Stimulated activated CD8-positive, alpha-beta memory T cell treated with anti-CD3 and anti-CD28 coated beads, Interleukin-15, amount 100 ng/mL, for 1 hour (primary cell): Measurements from ENCODE around the gene USP15.

Experiments
- DNase-seq: peaks from one replicate; pipeline ENCODE4 v3.0.0-alpha.2; 2020; ENCODE audit warnings: low read depth

USP15 gene

GRCh38 chr12:62371661-62372060, 111.5 kb downstream of the USP15 start:
- DNase-seq = no peak

DNA sequence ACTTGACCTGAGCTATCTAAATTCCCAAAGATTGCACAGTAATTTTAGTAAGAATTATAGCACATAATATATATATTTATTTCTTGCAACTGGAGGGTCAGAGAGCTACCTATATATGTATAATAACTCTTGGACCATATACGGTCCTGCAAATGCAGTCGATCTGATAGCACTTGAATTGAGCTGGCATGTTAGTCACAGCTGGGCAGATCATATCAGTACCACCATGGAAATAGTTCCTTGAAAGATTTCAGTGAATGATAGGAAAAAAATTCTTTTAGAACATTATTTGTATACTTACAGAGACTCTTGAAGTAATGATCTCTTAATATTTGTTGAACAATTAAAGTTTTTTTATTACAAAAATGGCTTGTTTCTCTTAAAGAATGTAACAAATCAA, 111.9 kb downstream of the USP15 start:
- DNase-seq = no peak

DNA sequence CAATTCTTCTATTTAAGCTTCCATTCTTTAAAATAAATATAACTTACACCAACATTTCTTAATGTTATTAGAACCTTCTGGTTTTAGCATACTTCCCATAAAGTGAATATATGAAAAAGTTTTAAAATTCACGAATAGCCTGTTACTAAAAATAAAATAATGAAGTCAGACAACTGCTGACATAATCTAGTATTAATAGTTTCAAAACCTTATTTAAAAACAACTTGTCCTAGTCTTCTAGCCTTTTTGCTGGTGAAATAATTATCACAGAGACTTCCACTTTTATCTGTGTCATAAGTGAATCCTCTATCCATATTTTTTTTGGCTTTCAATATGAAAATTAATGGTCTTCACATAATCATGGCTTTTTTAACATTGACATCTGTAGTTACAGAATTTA, 112.6 kb downstream of the USP15 start:
- DNase-seq = no peak

DNA sequence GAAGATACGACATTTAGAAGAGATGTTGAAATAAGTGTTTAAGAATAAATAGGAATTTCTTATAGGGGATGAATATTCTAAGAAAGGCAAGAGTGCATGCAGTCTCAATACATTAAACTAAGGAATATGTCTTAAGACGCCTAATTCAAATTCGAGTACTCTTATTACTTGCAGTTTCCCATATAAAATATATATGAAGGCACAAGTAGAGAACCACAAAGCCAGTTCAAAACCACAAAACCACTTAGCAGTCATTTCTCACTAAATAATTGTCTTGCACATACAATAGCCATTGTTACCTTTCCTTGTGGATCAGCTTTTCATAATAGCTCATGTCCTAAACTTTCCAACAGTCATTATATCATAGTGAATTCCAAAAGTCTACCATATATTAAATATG, 115.4 kb downstream of the USP15 start:
- DNase-seq = no peak

DNA sequence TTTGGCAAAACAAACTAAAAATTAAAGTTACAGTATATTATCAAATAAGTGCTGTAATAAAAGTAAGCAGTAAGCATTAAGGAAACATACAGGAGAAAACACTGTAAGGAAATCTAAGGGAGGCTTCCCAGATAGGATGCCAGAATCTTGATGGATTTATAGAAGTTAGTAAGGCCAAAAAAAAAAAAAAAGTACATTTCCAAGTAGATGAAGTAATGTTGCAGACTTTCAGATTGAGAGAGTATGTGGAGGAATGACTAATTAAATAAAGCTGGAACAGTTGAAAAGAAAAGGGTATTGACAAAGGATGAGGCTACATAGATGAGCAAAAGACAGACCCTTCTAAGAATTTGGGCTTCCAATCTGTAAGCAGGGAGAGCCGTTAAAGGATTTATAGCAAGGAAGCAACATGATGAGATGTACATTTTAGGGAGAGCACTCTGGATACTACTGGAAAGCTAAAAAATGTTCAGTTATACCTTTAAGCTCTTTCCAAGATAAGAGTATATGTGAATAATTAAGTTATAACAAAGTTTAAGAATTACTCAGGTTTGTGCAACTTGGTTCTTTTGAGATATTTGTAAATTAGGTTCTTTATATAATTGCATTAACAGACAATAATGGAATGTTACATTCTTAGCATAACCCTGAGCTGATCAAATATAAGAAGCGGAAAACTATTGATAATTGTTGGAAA, 119.0 kb downstream of the USP15 start:
- DNase-seq = no peak

- DNase-seq = no peak
Measured at GRCh38 chr12:62379723-62380045, 119.5 kb downstream of the USP15 start.

- no peak for DNase-seq
Measured at GRCh38 chr12:62382526-62382925, 122.3 kb downstream of the USP15 start.

GRCh38 chr12:62396750-62397149, 136.5 kb downstream of the USP15 start:
- DNase-seq = no peak

- no peak for DNase-seq
Measured at GRCh38 chr12:62400135-62400534, 139.9 kb downstream of the USP15 start.

DNA sequence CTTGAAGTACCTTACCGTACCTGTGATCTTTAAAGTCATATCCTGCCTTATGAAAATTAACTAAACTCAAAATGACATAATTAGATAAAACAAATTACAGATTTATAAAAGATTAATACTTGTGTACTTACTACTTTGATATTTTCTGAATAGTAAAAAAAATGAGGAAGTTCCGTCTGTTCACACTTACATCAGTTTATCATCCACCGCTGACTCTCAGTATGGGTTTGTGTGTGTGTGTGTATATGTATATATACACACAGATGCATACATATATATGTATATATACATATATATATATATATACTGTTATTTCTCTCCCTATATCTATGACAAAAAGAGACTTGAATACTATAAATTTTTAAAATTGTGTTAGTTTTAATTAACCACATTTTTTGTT, 141.4 kb downstream of the USP15 start:
- DNase-seq = no peak

DNA sequence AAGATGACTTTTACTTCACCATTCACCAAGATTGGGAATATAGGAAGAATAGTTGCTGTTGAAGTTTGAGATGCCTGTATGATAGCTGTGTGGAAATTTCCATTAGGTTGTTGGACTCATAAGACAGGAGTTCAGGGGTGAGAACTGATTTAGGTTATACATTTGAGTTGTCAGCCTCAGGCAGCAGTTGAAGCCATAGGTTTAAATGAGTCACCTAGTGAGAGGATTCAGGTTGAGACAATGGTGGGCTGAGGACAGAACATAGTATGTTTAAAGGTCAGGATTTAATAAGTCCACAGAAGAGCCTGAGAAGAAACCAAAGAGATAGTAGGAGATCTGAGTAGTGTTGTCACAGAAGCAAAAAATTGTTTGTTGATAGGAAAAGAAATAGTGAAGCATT, 142.8 kb downstream of the USP15 start:
- DNase-seq = no peak

GRCh38 chr12:62407587-62407986, 147.4 kb downstream of the USP15 start:
- DNase-seq = no peak

GRCh38 chr12:62409068-62409467, 148.9 kb downstream of the USP15 start:
- DNase-seq = no peak

DNA sequence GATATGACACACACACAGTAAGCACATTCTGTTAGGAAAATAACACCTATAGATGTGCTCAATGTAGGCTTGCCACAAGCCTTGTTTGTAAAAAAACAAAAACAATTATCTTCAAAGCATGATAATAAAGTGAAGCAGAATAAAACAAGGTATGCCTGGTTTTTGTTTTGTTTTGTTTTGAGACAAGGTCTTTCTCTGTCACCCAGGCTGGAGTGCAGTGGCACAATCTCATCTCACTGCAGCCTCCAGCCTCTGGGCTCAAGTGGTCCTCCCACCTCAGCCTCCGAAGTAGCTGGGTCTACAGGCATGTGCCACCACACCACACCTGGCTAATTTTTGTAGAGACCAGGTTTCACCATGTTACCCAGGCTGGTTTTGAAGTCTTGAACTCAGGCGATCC, 154.0 kb downstream of the USP15 start:
- DNase-seq = no peak

GRCh38 chr12:62426089-62426488, 165.9 kb downstream of the USP15 start:
- DNase-seq = no peak

DNA sequence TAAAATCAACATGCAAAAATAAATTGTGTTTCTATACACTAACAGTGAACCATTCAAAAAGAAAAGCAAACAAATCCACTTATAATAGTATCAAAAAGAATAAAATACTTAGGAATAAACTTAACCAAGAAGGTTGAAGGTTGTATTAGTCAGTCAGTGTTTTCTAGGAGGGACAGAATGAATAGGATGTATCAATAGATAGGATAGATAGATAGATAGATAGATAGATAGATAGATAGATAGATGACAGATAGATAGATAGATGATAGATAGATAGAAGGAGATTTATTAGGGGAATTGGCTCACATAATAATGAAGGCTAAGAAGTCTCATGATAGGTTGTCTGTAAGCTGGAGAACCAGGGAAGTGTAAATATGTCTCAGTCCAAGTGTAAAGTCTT, 169.3 kb downstream of the USP15 start:
- no peak for DNase-seq

GRCh38 chr12:62434494-62435302, 174.5 kb downstream of the USP15 start:
- DNase-seq = no peak

- DNase-seq = no peak
Measured at GRCh38 chr12:62435303-62436163, 175.3 kb downstream of the USP15 start.

GRCh38 chr12:62436164-62436503, 175.9 kb downstream of the USP15 start:
- no peak for DNase-seq

- DNase-seq = peak; percentile 30
Measured at GRCh38 chr12:62438098-62438692, 178.0 kb downstream of the USP15 start.

DNA sequence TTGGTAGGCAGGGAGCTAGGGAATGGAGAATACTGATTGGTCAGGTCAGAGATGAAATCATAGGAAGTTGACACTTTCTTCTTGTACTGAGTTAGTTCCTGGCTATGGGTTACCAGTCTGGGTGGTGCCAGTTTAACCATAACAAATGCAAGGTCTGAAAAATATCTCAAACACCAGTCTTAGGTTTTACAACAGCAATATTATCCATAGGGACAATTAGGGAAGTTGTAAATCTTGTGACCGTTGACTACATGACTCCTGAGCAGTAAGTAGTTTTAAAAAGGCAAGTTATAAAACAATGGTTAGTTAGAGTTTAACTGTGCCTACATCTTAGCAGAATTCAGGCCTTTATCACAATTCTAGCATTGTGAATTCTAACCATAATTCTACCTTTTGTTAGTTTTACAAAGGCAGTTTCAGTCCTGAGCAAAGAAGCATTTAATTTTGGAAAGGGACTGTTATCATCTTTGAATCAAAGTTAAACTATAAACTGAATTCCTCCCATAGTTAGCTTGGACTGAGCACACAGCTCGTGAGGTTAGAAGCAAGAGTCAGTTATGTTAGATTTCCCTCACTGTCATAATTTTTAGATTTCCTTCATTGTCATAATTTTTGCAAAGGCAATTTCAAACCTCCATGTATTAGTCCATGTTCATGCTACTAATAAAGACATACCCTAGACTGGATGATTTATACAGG, 186.7 kb downstream of the USP15 start:
- no peak for DNase-seq

- no peak for DNase-seq
Measured at GRCh38 chr12:62448436-62448835, 188.2 kb downstream of the USP15 start.
